HG02571 (cell line): ENCODE data around the gene MELTF.

Source experiments
- ATAC-seq: cut with Tn5 transposase; IDR thresholded peaks from one replicate; pipeline ENCODE4 v1.9.1; 2021; ENCODE audit warnings: mild to moderate bottlenecking, moderate library complexity; ENCODE audit not compliant: unreplicated experiment

MELTF gene

GRCh38 chr3:197010556-197011351, 18.9 kb downstream of the MELTF start:
- no peak for ATAC-seq

- no peak for ATAC-seq
Measured at GRCh38 chr3:197009532-197010019, 20.0 kb downstream of the MELTF start.

- ATAC-seq: no peak
Measured at GRCh38 chr3:197008436-197009209, 21.0 kb downstream of the MELTF start.

GRCh38 chr3:197007953-197008352, 21.7 kb downstream of the MELTF start:
- no peak for ATAC-seq

DNA sequence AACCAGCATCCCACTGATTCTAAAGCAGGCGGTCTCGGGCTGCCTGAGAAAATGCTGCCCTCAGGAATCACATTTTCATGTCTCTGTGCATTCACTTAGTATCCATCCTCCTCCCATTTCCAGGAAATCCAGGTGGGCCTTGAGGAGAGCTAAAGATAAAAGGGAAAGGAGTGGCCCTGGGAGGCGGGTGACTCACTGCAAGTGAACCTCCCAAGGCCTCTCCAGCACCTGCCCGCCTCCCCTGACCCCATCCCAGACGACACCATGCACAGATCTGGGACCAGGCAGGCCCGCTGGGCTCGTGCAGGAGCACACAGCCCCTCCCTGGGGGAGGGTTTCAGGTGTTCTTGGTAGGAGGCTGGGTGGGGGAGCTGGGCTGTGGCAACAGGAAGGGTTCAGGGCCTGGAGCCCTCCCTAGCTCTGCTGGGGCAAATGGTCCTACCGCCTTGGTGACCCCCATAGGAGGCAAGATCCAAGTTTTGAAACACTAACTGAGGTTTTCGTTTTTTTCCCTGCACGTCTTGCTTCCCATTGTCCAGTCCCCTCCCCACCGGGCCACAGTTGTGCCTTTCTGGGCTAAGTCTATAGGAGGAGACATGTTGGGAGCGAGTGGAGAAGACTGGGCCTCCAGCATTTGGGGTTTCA, 22.2 kb downstream of the MELTF start:
- ATAC-seq: no peak

DNA sequence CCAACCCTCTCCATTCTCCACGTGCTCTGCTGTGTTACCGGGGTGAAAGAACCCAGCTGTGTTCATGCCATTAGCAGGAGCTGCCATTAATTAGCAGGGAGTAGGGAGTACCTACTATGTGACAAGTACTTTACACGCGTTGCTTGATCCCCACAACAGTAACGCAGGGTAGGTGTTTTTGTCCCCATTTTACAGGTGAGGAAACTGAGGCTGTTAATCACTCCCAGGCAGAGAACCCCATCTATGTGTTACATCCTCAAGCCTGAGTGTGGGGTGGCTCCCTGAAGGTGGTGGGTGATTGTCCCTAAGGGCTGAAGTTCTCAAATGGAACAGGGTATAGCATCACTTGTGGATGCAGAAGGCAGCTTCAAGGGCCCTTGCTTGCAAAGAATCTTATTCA, 22.8 kb downstream of the MELTF start:
- no peak for ATAC-seq

- no peak for ATAC-seq
Measured at GRCh38 chr3:197006446-197006845, 23.2 kb downstream of the MELTF start.

- no peak for ATAC-seq
Measured at GRCh38 chr3:197003461-197004385, 25.9 kb downstream of the MELTF start.

DNA sequence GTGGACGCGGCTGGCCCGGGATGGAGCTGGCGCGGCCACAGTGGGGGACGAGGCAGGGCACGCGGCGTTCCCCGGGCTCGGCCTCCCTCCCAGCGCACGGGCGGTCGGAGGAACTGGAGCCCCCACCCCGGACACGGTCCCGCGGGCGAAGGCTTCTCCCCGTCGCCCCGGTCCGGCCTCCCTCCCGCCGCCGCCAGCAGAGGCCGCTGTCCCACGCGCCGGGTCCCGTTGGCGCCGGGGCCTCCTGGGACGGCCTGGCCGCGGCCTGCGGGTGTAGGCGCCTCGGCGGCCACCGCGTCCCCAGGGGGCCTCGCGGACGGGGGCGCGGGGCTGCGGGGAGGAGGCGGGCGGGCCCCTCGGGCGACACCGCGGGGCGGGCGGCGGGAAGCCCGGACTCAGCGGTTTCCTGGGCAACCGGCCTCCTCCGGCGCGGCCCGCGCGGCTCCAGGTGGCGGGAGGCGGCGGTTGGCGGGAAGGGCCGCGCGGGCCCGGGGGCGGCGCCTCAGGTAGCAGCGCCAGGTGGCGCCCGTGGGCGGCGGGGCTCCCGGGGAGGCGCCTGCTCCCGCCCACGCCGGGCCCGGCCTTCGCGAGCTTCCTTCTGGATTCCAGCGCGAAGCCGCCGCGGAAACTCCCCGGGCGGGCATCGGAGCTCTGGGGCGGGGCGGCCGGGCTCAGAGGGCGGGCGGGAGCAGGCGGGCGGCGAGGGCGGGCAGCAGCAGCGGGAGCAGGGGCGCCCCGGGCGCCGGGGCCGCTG, 26.7 kb downstream of the MELTF start:
- peak; percentile 69 for ATAC-seq

DNA sequence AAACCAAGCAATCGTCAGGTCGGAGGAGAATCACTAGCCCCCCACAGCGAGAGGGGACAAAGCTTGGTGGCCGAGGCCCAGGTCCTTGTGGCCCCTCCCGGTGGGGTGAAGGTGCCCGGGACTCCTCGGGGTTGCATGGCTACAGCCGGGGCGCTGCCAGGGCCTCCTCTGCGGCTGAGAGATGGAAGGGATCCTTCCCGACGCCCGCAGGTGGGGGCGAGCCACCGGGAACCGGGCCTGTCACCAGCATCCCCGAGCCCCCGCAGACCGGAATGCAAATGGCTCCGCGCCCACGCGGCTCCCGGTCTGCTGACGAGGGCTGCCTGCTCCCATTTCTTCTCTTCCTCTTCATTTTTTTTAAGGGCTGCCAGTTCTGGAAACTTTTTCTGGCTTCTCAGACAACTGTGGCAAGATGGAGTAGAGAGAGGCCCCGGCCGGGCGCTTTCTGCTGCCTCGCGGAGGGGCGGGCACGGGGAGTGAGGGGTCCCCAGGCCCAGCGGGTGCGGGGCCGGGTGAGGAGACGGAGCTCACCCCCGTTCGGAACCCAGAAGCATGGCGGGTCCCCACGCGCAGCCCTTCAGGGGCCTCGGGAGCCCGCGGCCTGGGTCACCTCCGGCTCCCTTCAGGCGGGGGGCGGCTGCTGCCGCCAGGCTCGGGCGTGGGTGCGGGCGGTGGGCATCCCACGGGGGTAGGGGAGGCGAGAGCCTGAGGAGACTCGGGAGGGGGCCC, 27.5 kb downstream of the MELTF start:
- ATAC-seq: peak; percentile 10

GRCh38 chr3:197001106-197001971, 28.3 kb downstream of the MELTF start:
- ATAC-seq: no peak

DNA sequence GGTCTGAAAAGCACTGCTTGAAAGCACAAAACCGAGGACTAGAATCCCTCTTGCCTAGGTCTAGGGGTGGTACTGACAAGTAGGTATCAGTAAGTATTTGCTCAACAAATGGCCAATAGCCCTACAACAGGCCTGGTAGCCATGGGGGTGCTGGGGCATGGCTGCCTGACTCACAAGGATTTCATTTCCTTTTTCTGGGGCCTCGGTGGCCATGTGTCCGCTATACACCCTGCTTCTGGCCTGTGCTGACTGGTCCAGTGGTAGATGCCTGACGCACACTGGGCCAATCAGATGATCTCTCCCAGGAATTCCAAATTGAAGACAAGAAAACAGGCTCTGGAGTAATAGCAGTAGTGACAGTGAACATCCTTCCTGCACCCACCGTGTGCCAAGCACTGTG, 29.4 kb downstream of the MELTF start:
- no peak for ATAC-seq

DNA sequence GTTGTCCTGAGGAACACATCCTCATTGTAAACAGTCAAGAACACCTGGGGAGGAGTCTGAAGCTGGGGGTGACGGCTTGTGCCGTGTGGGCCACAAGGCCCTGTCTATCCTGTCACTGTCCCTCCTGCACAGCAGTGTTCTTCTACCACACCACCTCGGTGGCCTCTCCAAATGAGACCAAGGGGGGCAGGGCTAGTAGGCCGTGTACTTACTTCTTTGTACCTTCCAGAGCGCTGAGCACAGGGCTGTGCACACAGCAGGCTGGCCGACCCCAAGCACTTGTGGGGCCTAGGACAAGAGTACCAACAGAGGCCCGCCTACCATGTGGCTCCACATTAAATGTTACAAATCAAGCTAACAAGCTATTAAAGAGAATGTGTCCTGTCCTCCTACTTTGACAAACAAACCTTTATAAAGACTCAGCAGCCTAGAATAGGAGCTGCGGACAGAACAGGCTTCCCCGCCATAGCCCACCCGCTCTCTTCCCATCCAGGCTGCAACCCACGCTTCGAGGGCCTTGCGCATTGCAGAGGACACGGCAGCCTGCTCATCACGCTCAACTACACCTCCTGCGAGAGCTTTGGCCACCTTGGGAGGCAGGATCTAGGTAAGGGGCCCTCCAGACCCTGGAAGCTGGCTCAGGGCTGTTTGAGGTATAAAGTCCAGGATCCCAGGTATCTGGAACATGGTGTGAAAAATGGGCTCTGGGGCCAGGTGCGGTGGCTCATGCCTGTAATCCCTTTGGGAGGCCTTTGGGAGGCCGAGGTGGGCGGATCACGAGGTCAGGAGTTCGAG, 30.5 kb downstream of the MELTF start:
- no peak for ATAC-seq

- no peak for ATAC-seq
Measured at GRCh38 chr3:196997311-196997710, 32.3 kb downstream of the MELTF start.

DNA sequence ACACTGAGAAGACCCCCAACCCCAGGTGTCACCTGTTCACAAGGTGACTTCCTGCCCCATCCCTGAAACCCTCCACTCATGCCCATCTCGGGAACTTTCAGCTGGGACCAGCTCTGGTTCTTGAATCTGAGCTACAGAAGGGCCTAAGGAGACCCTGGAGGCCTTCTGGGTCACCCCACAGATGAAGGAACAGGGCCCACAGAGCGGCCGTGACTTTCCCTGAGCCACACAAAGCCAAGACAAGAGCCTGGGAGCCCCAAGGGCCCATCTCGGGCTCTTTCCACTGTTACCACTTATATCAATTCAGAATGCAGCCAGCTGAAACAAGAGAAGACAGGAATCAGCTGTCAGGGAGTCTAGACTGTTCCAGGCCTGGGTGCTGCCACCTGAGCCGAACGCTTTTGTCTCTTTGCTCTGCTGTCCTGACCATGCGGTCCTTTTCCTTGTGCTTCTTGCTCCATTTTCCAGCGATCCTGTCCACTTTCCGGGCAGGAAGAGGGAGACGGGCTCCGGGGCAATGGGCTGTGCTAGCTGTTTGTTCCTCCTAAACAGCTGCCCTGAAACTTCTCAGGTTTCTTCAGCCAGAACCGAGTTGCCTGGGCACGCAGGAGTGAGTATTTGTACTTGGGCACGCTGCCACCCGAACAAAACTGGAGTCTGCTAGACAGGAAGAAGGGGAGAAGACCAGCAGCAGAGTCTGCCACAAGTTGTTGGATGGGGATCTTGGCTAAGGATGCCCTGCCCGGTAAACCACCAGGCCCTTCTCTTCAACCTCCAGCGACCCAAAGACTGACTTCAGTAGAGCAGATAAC, 33.0 kb downstream of the MELTF start:
- ATAC-seq: no peak

DNA sequence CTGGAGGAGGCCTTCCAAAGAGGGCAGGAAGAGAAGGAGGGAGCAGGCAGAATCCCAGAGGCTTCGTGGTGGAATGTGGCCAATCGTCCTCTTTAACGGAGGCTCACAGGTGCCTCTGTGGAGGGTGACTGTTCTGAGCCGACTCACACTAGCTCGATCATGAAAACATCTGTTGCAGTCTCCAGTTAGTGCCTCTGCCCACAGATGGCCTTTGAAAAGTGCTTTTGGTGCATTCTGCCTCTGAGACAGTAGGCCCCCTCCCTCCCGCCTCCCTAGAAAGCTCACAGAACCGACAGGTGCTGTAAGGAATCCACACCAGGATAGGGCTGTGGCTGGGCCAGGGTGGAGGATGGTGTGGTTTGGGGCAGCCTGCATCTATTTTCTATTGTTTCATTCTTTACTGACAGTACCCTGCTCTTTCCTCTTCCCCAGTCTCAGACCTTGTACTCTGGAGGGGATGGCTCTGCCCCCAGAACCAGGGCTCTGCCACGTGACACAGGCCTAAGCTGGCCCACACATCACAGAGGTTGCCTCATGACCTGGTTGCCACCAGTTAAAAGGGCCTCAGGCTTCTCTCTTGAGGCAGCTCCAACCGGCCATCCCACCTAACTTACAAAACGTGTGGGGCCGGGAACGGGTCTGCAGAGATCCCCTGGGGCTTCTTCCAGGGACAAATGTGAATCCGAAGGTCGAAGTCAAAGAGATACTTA, 33.8 kb downstream of the MELTF start:
- ATAC-seq: no peak
